ENCODE results near the gene ADCY9. TPM values are rescaled to one million over a fixed set of nuclear protein-coding genes. Genes with fewer than 3 reads are reported as not detected.
"Not testable (repeated sequence)": the region's sequence is repeated elsewhere in the genome, so short reads cannot be mapped to it uniquely, and the experiment has no call there.

ADCY9 gene
- total and polyA plus RNA-seq, 4 donors = 7.9 to 40.1 (median 24.7) TPM

- H3K27me3 ChIP-seq (ENCODE audit: control insufficient read depth in 1 of 2, insufficient read depth in 2 of 2, low read length in 1 of 2) = no peaks in the 10 kb centered on the region
- no peaks in the 10 kb centered on the region for H3K9me3 ChIP-seq (ENCODE audit: control insufficient read depth, low read length)
- ATAC-seq (ENCODE audit: low FRiP score) (no peak), DNase-seq (peak in 1 of 2 donors; percentile 74)
- 28 to 39% methylated on average over 29 of the region's 29 CpGs for WGBS, 2 donors
- H3K27ac ChIP-seq (ENCODE audit: low read depth in 1 of 2, low read length in 2 of 2) = no peak overlapping the region
- H3K4me3 ChIP-seq (ENCODE audit: low read length in 2 of 2) = no peak overlapping the region
- intact Hi-C loops (cut with DNase I) = no loop called here
- H3K4me1 ChIP-seq (ENCODE audit: control insufficient read depth in 1 of 2, insufficient read depth in 2 of 2, low read length in 2 of 2) = no peaks in the 10 kb centered on the region
- no peaks in the 10 kb centered on the region for H3K36me3 ChIP-seq (ENCODE audit: control insufficient read depth in 1 of 2, insufficient read depth in 2 of 2, low read length in 1 of 2)
These were observed 152.2 kb downstream of the ADCY9 start for GRCh38 chr16:3963886-3964685.

DNA sequence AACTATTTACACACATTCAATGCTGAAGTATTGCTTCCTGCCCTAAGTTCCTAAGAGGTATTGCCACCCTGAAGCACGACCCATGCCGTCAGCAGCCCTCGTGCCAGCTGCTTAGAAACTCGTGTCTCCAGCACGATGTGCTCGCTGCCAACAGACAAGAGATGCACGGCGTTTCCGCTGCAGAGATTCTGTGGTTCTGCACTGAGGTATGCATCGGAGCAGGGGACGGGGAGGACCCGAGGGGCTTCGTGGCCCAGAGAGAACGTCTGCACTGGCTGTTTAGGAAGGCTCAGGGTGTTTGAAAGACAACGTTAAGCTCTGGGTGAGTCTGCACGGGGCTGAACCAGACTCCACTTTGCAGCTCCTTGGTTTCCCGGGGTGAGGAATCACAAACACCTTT, 153.0 kb downstream of the ADCY9 start:
- no peaks in the 10 kb centered on the region for H3K27me3 ChIP-seq (ENCODE audit: control insufficient read depth in 1 of 2, insufficient read depth in 2 of 2, low read length in 1 of 2)
- no peaks in the 10 kb centered on the region for H3K9me3 ChIP-seq (ENCODE audit: control insufficient read depth, low read length)
- no peaks in the 10 kb centered on the region for H3K4me1 ChIP-seq (ENCODE audit: control insufficient read depth in 1 of 2, insufficient read depth in 2 of 2, low read length in 2 of 2)
- no peaks in the 10 kb centered on the region for H3K36me3 ChIP-seq (ENCODE audit: control insufficient read depth in 1 of 2, insufficient read depth in 2 of 2, low read length in 1 of 2)
- peak in 1 of 2 donors; percentile 43 for DNase-seq
- H3K4me3 ChIP-seq (ENCODE audit: low read length in 2 of 2) = no peak overlapping the region
- H3K27ac ChIP-seq (ENCODE audit: low read depth in 1 of 2, low read length in 2 of 2) = no peak overlapping the region
- intact Hi-C loops (cut with DNase I) = no loop called here
- 55 to 63% methylated on average over 17 of the region's 17 CpGs for WGBS, 2 donors
- no peak for ATAC-seq (ENCODE audit: low FRiP score)

GRCh38 chr16:3961449-3961849, 154.8 kb downstream of the ADCY9 start:
- no peaks in the 10 kb centered on the region for H3K9me3 ChIP-seq (ENCODE audit: control insufficient read depth, low read length)
- 58 to 60% methylated on average over 11 of the region's 11 CpGs for WGBS, 2 donors
- H3K36me3 ChIP-seq (ENCODE audit: control insufficient read depth in 1 of 2, insufficient read depth in 2 of 2, low read length in 1 of 2) = no peaks in the 10 kb centered on the region
- H3K4me3 ChIP-seq (ENCODE audit: low read length in 2 of 2) = no peak overlapping the region
- H3K27ac ChIP-seq (ENCODE audit: low read depth in 1 of 2, low read length in 2 of 2) = peak overlapping the region in 1 of 2 donors; percentile 64
- no peaks in the 10 kb centered on the region for H3K27me3 ChIP-seq (ENCODE audit: control insufficient read depth in 1 of 2, insufficient read depth in 2 of 2, low read length in 1 of 2)
- peak in 1 of 2 donors; percentile 77 for DNase-seq
- H3K4me1 ChIP-seq (ENCODE audit: control insufficient read depth in 1 of 2, insufficient read depth in 2 of 2, low read length in 2 of 2) = no peaks in the 10 kb centered on the region
- intact Hi-C loops (cut with DNase I) = no loop called here
- no peak for ATAC-seq (ENCODE audit: low FRiP score)

GRCh38 chr16:3959926-3960590, 156.2 kb downstream of the ADCY9 start:
- not testable (repeated sequence) for ATAC-seq (ENCODE audit: low FRiP score); H3K36me3 ChIP-seq (ENCODE audit: control insufficient read depth in 1 of 2, insufficient read depth in 2 of 2, low read length in 1 of 2); H3K9me3 ChIP-seq (ENCODE audit: control insufficient read depth, low read length); H3K4me1 ChIP-seq (ENCODE audit: control insufficient read depth in 1 of 2, insufficient read depth in 2 of 2, low read length in 2 of 2); H3K27me3 ChIP-seq (ENCODE audit: control insufficient read depth in 1 of 2, insufficient read depth in 2 of 2, low read length in 1 of 2)
- Histone ChIP-seq H3K27ac (ENCODE audit: low read depth in 1 of 2, low read length in 2 of 2) (peak overlapping the region; percentile 14 to 41), H3K4me3 (ENCODE audit: low read length in 2 of 2) (peak overlapping the region; percentile 43 to 72)
- DNase-seq = peak in 1 of 2 donors; percentile 56
- intact Hi-C loops (cut with DNase I) = loop anchor here in 1 of 2 donors (5.0 to 10.0 kb wide), 2 partner anchors 157 to 355 kb away; partner anchors contain the start of genes ADCY9 and GLIS2
- WGBS, 2 donors = 12 to 17% methylated on average over 14 of the region's 14 CpGs

GRCh38 chr16:3959148-3959547, 157.1 kb downstream of the ADCY9 start:
- H3K9me3 ChIP-seq (ENCODE audit: control insufficient read depth, low read length) = no peaks in the 10 kb centered on the region
- WGBS, 2 donors = 55 to 58% methylated on average over 3 of the region's 3 CpGs
- intact Hi-C loops (cut with DNase I) = loop anchor here in 1 of 2 donors (5.0 to 10.0 kb wide), 2 partner anchors 158 to 356 kb away; partner anchors contain the start of genes ADCY9 and GLIS2
- no peaks in the 10 kb centered on the region for H3K27me3 ChIP-seq (ENCODE audit: control insufficient read depth in 1 of 2, insufficient read depth in 2 of 2, low read length in 1 of 2)
- H3K4me1 ChIP-seq (ENCODE audit: control insufficient read depth in 1 of 2, insufficient read depth in 2 of 2, low read length in 2 of 2) = no peaks in the 10 kb centered on the region
- H3K4me3 ChIP-seq (ENCODE audit: low read length in 2 of 2) = no peak overlapping the region
- no peak overlapping the region for H3K27ac ChIP-seq (ENCODE audit: low read depth in 1 of 2, low read length in 2 of 2)
- H3K36me3 ChIP-seq (ENCODE audit: control insufficient read depth in 1 of 2, insufficient read depth in 2 of 2, low read length in 1 of 2) = no peaks in the 10 kb centered on the region
- no peak for ATAC-seq (ENCODE audit: low FRiP score)
- DNase-seq = peak in 1 of 2 donors; percentile 74

- Histone ChIP-seq H3K27ac (ENCODE audit: low read depth in 1 of 2, low read length in 2 of 2) (no peak overlapping the region), H3K36me3 (ENCODE audit: control insufficient read depth in 1 of 2, insufficient read depth in 2 of 2, low read length in 1 of 2) (no peaks in the 10 kb centered on the region), H3K4me3 (ENCODE audit: low read length in 2 of 2) (no peak overlapping the region), H3K4me1 (ENCODE audit: control insufficient read depth in 1 of 2, insufficient read depth in 2 of 2, low read length in 2 of 2) (no peaks in the 10 kb centered on the region), H3K27me3 (ENCODE audit: control insufficient read depth in 1 of 2, insufficient read depth in 2 of 2, low read length in 1 of 2) (no peaks in the 10 kb centered on the region), H3K9me3 (ENCODE audit: control insufficient read depth, low read length) (no peaks in the 10 kb centered on the region)
- 75 to 78% methylated on average over 23 of the region's 23 CpGs for WGBS, 2 donors
- intact Hi-C loops (cut with DNase I) = loop anchor here in 1 of 2 donors (5.0 to 10.0 kb wide), 2 partner anchors 160 to 357 kb away; partner anchors contain the start of genes ADCY9 and GLIS2
- ATAC-seq (ENCODE audit: low FRiP score) (no peak), DNase-seq (peak in 1 of 2 donors; percentile 61)
These were observed 158.8 kb downstream of the ADCY9 start for GRCh38 chr16:3957344-3957980.

DNA sequence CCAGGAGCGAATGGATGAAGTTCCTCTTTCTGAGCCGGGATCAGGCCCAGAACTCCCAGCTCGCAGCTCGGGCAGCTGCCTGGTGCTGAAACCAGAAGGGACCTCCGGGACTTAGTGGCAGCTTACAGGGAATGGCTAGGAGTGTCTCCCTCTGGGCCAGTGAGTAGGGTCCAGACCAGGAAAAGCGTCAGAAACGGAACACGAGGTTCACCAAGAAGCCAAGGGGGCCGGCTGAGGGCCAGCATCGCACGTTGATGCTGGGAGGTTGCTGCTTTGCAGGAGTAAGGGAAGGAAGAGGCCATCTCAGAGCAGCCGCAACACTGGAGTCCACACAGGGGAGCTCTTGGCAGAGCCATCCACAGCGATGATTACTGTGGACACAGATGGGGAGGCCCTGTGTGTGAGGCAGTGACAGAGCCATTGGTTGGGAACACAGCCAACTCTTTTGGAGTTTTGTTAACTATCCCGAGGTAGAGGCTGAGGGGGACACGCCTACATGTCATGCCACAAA, 161.8 kb downstream of the ADCY9 start:
- intact Hi-C loops (cut with DNase I) = loop anchor here in 1 of 2 donors (10.0 kb wide), 1 partner anchor 360 kb away; the partner anchor contains the start of gene GLIS2
- no peak overlapping the region for H3K4me3 ChIP-seq (ENCODE audit: low read length in 2 of 2)
- 49 to 55% methylated on average over 15 of the region's 15 CpGs for WGBS, 2 donors

GRCh38 chr16:3953728-3954410, 162.4 kb downstream of the ADCY9 start:
- H3K4me3 ChIP-seq (ENCODE audit: low read length in 2 of 2) = no peak overlapping the region
- DNase-seq = peak in 1 of 2 donors; percentile 73
- H3K27me3 ChIP-seq (ENCODE audit: control insufficient read depth in 1 of 2, insufficient read depth in 2 of 2, low read length in 1 of 2) = no peaks in the 10 kb centered on the region
- no peaks in the 10 kb centered on the region for H3K36me3 ChIP-seq (ENCODE audit: control insufficient read depth in 1 of 2, insufficient read depth in 2 of 2, low read length in 1 of 2)
- intact Hi-C loops (cut with DNase I) = loop anchor here in 1 of 2 donors (10.0 kb wide), 1 partner anchor 361 kb away; the partner anchor contains the start of gene GLIS2
- no peak overlapping the region for H3K27ac ChIP-seq (ENCODE audit: low read depth in 1 of 2, low read length in 2 of 2)
- ATAC-seq (ENCODE audit: low FRiP score) = no peak
- no peaks in the 10 kb centered on the region for H3K9me3 ChIP-seq (ENCODE audit: control insufficient read depth, low read length)
- WGBS, 2 donors = 95% methylated on average over 24 of the region's 24 CpGs
- H3K4me1 ChIP-seq (ENCODE audit: control insufficient read depth in 1 of 2, insufficient read depth in 2 of 2, low read length in 2 of 2) = peaks cover 0 to 2% of the 10 kb centered on the region in 2 donors

More for the DNA sequence above, 161.8 kb downstream of the ADCY9 start:
- DNase-seq = peak in 1 of 2 donors; percentile 81
- H3K27ac ChIP-seq (ENCODE audit: low read depth in 1 of 2, low read length in 2 of 2) = no peak overlapping the region
- H3K36me3 ChIP-seq (ENCODE audit: control insufficient read depth in 1 of 2, insufficient read depth in 2 of 2, low read length in 1 of 2) = no peaks in the 10 kb centered on the region
- H3K4me1 ChIP-seq (ENCODE audit: control insufficient read depth in 1 of 2, insufficient read depth in 2 of 2, low read length in 2 of 2) = peaks cover 0 to 2% of the 10 kb centered on the region in 2 donors
- no peaks in the 10 kb centered on the region for H3K9me3 ChIP-seq (ENCODE audit: control insufficient read depth, low read length)
- H3K27me3 ChIP-seq (ENCODE audit: control insufficient read depth in 1 of 2, insufficient read depth in 2 of 2, low read length in 1 of 2) = no peaks in the 10 kb centered on the region
- no peak for ATAC-seq (ENCODE audit: low FRiP score)
